Activated B cell treated with CpG ODN at 0.5 μM for 24 hours (primary cell): ENCODE data around the gene NCCRP1. TPM values are rescaled to one million over a fixed set of nuclear protein-coding genes. Genes with fewer than 3 reads are reported as not detected.
"Not testable (repeated sequence)": the region's sequence is repeated elsewhere in the genome, so short reads cannot be mapped to it uniquely, and the experiment has no call there.

Source experiments
- ATAC-seq: fragments of 200-7000 bp; cut with Tn5 transposase; one replicate; pipeline ENCODE4 v1.10.0; 2021; ENCODE audit warnings: low read depth, mild to moderate bottlenecking, moderate library complexity
- CTCF ChIA-PET: fragments of 350-600 bp; sonication (Branson Sonifier 250); formaldehyde crosslinking; loops from one replicate; lab custom pipeline; 2021; ENCODE audit warnings: antibody characterized with exemption; lab: Charles Lee
- POLR2A ChIA-PET: fragments of 350-600 bp; sonication (Branson Sonifier 250); formaldehyde crosslinking; loops from one replicate; lab custom pipeline; 2021; ENCODE audit warnings: antibody characterized with exemption; lab: Charles Lee
- DNase-seq: peaks from one replicate; pipeline ENCODE4 v3.0.0; 2022
- H3K27ac Mint-ChIP-seq: one replicate; pipeline ENCODE4 v1.8.0; 2020; ENCODE audit warnings: mixed read lengths
- H3K27me3 Mint-ChIP-seq: one replicate; pipeline ENCODE4 v1.8.0; 2021; ENCODE audit warnings: mixed read lengths
- H3K36me3 Mint-ChIP-seq: one replicate; pipeline ENCODE4 v1.8.0; 2021; ENCODE audit warnings: low read depth, mixed read lengths
- H3K4me1 Mint-ChIP-seq: one replicate; pipeline ENCODE4 v1.8.0; 2021; ENCODE audit warnings: mixed read lengths
- H3K4me3 Mint-ChIP-seq: one replicate; pipeline ENCODE4 v1.8.0; 2020; ENCODE audit warnings: mild to moderate bottlenecking, mixed read lengths
- H3K9me3 Mint-ChIP-seq: one replicate; pipeline ENCODE4 v1.8.0; 2020; ENCODE audit warnings: mixed read lengths
- CTCF ChIP-seq: fragments of 200-600 bp; IDR thresholded peaks from one replicate; pipeline ENCODE4 v1.8.0; 2022; ENCODE audit warnings: antibody characterized with exemption, mild to moderate bottlenecking
- intact Hi-C: fragments of 100-400 bp; cut with micrococcal nuclease; formaldehyde crosslinking; loops from one replicate; pipeline ENCODE4 v1.15.1; 2024
- total RNA-seq: library from RNA; stranded (reverse); gene quantifications from 2 replicates; pipeline ENCODE4 v1.2.3, GENCODE V29; 2022

Gene NCCRP1
- total RNA-seq, 1 donor from 2014 or later = not detected

DNA sequence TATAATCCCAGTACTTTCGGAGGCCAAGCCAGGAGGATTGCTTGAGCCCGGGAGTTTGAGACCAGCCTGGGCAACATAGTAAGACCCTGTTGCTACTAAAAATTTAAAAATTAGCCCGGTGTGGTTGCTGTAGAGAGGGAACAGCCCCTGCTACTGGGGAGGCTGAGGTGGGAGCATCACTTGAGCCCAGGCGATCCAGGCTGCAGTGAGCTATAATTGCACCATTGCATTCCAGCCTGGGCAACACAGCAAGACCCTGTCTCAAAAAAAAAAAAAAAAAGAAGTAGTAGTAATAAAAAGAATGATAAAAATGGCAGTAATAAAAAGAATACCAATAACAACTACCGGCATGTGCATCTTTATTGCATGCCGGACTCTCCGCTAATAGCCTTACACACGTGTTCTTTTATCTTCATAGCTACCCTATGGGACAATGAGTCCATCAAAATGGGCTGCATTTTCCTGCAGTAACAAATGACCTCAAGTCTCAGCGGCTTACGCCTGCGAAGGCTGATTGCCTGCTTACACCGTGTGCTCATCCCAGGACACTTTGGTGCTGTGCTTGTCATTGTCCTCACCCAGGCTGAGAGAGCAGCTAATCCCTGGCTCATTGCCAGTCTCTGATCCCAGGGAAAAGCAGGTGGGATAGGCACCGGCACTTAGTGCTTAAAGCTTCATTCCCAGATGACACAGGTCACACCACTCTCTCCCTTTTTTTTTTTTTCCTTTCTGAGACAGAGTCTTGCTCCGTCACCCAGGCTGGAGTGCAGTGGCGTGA, 21.7 kb downstream of the NCCRP1 start:
- CTCF ChIA-PET = no interaction called here
- peaks cover 27% of the 10 kb centered on the region for H3K27me3 Mint-ChIP-seq

GRCh38 chr19:39219108-39219507, 22.3 kb downstream of the NCCRP1 start:
- intact Hi-C loops, ATAC-seq, H3K4me3 Mint-ChIP-seq, POLR2A ChIA-PET, H3K9me3 Mint-ChIP-seq, H3K36me3 Mint-ChIP-seq, H3K27ac Mint-ChIP-seq, H3K4me1 Mint-ChIP-seq, CTCF ChIA-PET, DNase-seq: not testable (repeated sequence)
- peaks cover 30% of the 10 kb centered on the region for H3K27me3 Mint-ChIP-seq

More for the DNA sequence above, 21.7 kb downstream of the NCCRP1 start:
- no peaks in the 10 kb centered on the region for H3K36me3 Mint-ChIP-seq
- DNase-seq (no peak), ATAC-seq (no peak)
- TF ChIP-seq CTCF = no peak
- intact Hi-C loops = no loop called here
- H3K4me1 Mint-ChIP-seq = no peaks in the 10 kb centered on the region
- H3K27ac Mint-ChIP-seq = no peak overlapping the region
- H3K4me3 Mint-ChIP-seq = no peak overlapping the region
- POLR2A ChIA-PET = no interaction called here
- H3K9me3 Mint-ChIP-seq = peaks cover 5% of the 10 kb centered on the region

- peaks cover 37% of the 10 kb centered on the region for H3K27me3 Mint-ChIP-seq
- POLR2A ChIA-PET = no interaction called here
These were observed 27.0 kb downstream of the NCCRP1 start for GRCh38 chr19:39223703-39224279.

DNA sequence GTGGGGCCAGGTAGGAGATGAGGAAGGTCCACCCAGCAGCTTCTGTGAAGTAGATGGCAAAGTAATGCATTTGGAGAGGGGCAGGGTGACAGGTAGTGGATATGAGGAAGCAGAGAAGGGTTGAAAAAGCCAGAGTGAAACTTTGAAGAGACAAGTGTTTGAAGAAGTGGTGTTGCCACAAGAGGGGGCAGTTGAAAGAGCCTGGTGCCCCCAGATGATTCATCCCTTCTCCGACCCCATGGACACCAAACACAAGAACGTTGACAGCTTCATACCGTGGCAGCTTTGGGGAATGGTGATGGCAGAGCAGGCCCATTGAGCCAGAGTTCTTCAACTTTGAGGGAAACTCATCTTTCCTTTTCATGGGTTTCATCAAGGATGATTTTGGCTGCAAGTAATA, 28.1 kb downstream of the NCCRP1 start:
- DNase-seq = no peak
- POLR2A ChIA-PET = no interaction called here
- Mint-ChIP-seq H3K27ac (no peak overlapping the region), H3K4me3 (no peak overlapping the region), H3K36me3 (no peaks in the 10 kb centered on the region), H3K4me1 (no peaks in the 10 kb centered on the region), H3K27me3 (peaks cover 33% of the 10 kb centered on the region), H3K9me3 (no peaks in the 10 kb centered on the region)
- intact Hi-C loops = no loop called here
- TF ChIP-seq CTCF = no peak
- ATAC-seq = no peak
- CTCF ChIA-PET = no interaction called here

More at GRCh38 chr19:39223703-39224279, 27.0 kb downstream of the NCCRP1 start:
- Mint-ChIP-seq H3K36me3 (no peaks in the 10 kb centered on the region), H3K4me1 (no peaks in the 10 kb centered on the region), H3K27ac (no peak overlapping the region), H3K9me3 (no peaks in the 10 kb centered on the region), H3K4me3 (no peak overlapping the region)
- DNase-seq = no peak
- CTCF ChIA-PET = no interaction called here
- no peak for TF ChIP-seq CTCF
- intact Hi-C loops = no loop called here
- no peak for ATAC-seq

DNA sequence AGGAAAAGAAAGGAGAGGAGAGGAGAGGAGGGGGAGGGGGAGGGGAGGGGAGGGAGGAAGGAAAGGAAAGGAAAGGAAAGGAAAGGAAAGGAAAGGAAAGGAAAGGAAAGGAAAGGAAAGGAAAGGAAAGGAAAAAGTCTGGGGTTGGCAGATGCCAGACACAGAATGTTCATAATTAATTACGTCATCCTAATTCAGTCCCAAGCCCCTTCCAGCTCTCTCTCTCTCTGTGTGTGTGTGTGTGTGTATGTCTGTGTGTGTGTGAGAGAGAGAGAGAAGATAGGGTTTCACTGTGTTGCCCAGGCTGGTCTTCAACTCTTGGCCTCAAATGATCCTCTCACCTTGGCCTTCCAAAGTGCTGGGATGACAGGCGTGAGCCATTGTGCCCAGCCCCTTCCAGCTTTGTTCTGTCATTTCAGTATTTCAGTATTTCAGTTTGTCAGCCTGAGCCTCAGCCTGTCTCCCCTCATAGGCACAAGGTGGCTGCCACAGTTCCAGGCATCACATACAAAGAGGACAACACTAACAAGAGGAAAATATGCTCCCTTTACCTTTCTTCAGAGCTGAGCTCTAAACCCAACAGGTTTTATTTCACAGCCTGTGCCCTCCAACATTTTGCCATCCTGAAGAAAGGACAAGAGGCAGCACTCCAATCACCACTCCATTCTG, 33.5 kb downstream of the NCCRP1 start:
- Mint-ChIP-seq H3K4me1 (no peaks in the 10 kb centered on the region), H3K9me3 (peaks cover 3% of the 10 kb centered on the region), H3K27ac (no peak overlapping the region), H3K27me3 (peaks cover 8% of the 10 kb centered on the region), H3K36me3 (no peaks in the 10 kb centered on the region), H3K4me3 (no peak overlapping the region)
- no peak for TF ChIP-seq CTCF
- intact Hi-C loops = no loop called here
- POLR2A ChIA-PET = no interaction called here
- DNase-seq (no peak), ATAC-seq (no peak)
- CTCF ChIA-PET = no interaction called here
